Liver (tissue), 9 donors: ENCODE data around the gene KCNC4. TPM values are rescaled to one million over a fixed set of nuclear protein-coding genes. Genes with fewer than 3 reads are reported as not detected.

Source experiments
- DNase-seq: peaks from one replicate; pipeline ENCODE4 v3.0.0-alpha.2; 2017; ENCODE audit warnings: low spot score
- H3K27ac ChIP-seq, 2 donors: one replicate each; pipeline ENCODE4 v1.7.0; 2013; ENCODE audit warnings: inconsistent platforms in 2 of 2, low read length in 2 of 2, control low read depth in 1 of 2, low read depth in 1 of 2, mild to moderate bottlenecking in 1 of 2
- H3K27me3 ChIP-seq, 4 donors: one replicate each; pipeline versions ENCODE4 v1.6.1 to v1.7.0; 2013; ENCODE audit warnings: low read length in 3 of 4, inconsistent platforms in 1 of 4, mild to moderate bottlenecking in 1 of 4, moderate library complexity in 1 of 4; ENCODE audit not compliant: control insufficient read depth in 4 of 4, insufficient read depth in 4 of 4
- H3K36me3 ChIP-seq, 4 donors: one replicate each; pipeline versions ENCODE4 v1.6.1 to v1.7.0; 2013; ENCODE audit warnings: low read length in 3 of 4, mild to moderate bottlenecking in 3 of 4, low read depth in 1 of 4, moderate library complexity in 1 of 4; ENCODE audit not compliant: control insufficient read depth in 4 of 4, insufficient read depth in 3 of 4
- H3K4me1 ChIP-seq, 4 donors: one replicate each; pipeline versions ENCODE4 v1.6.1 to v1.7.0; 2013; ENCODE audit warnings: low read length in 3 of 4, mild to moderate bottlenecking in 3 of 4, moderate library complexity in 1 of 4; ENCODE audit not compliant: control insufficient read depth in 4 of 4, insufficient read depth in 4 of 4
- H3K4me3 ChIP-seq, 3 donors: one replicate each; pipeline versions ENCODE4 v1.6.1 to v1.7.0; 2013; ENCODE audit warnings: low read length in 3 of 3, control low read depth in 1 of 3, low read depth in 1 of 3, mild to moderate bottlenecking in 1 of 3
- H3K9ac ChIP-seq, 2 donors: one replicate each; pipeline ENCODE4 v1.7.0; 2013; ENCODE audit warnings: low read length in 2 of 2, mild to moderate bottlenecking in 2 of 2, moderate library complexity in 2 of 2, control low read depth in 1 of 2, low read depth in 1 of 2
- H3K9me3 ChIP-seq, 4 donors: one replicate each; pipeline versions ENCODE4 v1.6.1 to v1.7.0; 2013; ENCODE audit warnings: low read length in 3 of 4; ENCODE audit not compliant: control insufficient read depth in 4 of 4
- ATF3 ChIP-seq: IDR thresholded peaks from 2 replicates; pipeline ENCODE4 v1.6.1; 2016; ENCODE audit warnings: antibody characterized with exemption
- CTCF ChIP-seq: fragments of 150-350 bp; IDR thresholded peaks from 2 replicates; pipeline ENCODE4 v1.5.1; 2017; ENCODE audit warnings: improper control_type of control experiment, low read depth, low read length; ENCODE audit not compliant: missing input control
- EGR1 ChIP-seq, 2 donors: IDR thresholded peaks; 2 replicates each; pipeline ENCODE4 v1.6.1; 2016 to 2018; ENCODE audit warnings: antibody characterized with exemption in 2 of 2, low read depth in 2 of 2
- FOXA2 ChIP-seq: IDR thresholded peaks from 2 replicates; pipeline ENCODE4 v1.6.1; 2016; ENCODE audit warnings: antibody characterized with exemption
- GABPA ChIP-seq, 2 donors: IDR thresholded peaks in 1 of 2; conservative IDR thresholded peaks in 1 of 2; 2 replicates each; pipeline ENCODE4 v1.6.1; 2016; ENCODE audit warnings: antibody characterized with exemption in 2 of 2, mild to moderate bottlenecking in 1 of 2, moderate library complexity in 1 of 2
- JUND ChIP-seq, 2 donors: IDR thresholded peaks; 2 replicates each; pipeline ENCODE4 v1.6.1; 2016; ENCODE audit warnings: antibody characterized with exemption in 2 of 2
- RAD21 ChIP-seq, 2 donors: IDR thresholded peaks; 2 replicates each; pipeline ENCODE4 v1.6.1; 2016; ENCODE audit warnings: antibody characterized with exemption in 2 of 2, mild to moderate bottlenecking in 2 of 2
- RXRA ChIP-seq, 2 donors: IDR thresholded peaks; 2 replicates each; pipeline ENCODE4 v1.6.1; 2017 to 2018; ENCODE audit warnings: antibody characterized with exemption in 2 of 2, mild to moderate bottlenecking in 1 of 2
- SP1 ChIP-seq: IDR thresholded peaks from 2 replicates; pipeline ENCODE4 v1.6.1; 2018; ENCODE audit warnings: antibody characterized with exemption, mild to moderate bottlenecking
- TAF1 ChIP-seq: conservative IDR thresholded peaks from 2 replicates; pipeline ENCODE4 v1.6.1; 2016; ENCODE audit warnings: antibody characterized with exemption, mild to moderate bottlenecking
- YY1 ChIP-seq: IDR thresholded peaks from 2 replicates; pipeline ENCODE4 v1.6.1; 2016; ENCODE audit warnings: antibody characterized with exemption, mild to moderate bottlenecking
- WGBS: extraction: QIAGEN DNeasy Blood & Tissue Kit; methylation state at CpG from one replicate; pipeline ENCODE4 v1.1.7; 2013; 5-methylcytosine and 5-hydroxymethylcytosine counted together
- polyA plus RNA-seq, 2 donors: library from polyadenylated mRNA; stranded (reverse) in 1 of 2; unstranded in 1 of 2; fragments of 200-250 nt in 1 of 2; fragments of >200 nt in 1 of 2; fragmentation: Nextera tagmentation in 1 of 2; extraction: Ambion mirVana in 1 of 2; gene quantifications; one replicate each; pipeline versions ENCODE4 v1.2.1 to v1.2.3, GENCODE V29; 2013 to 2015
- total RNA-seq, 2 donors: library from RNA; depleted of rRNA; stranded (reverse); fragments of >200 nt; gene quantifications; one replicate each; pipeline ENCODE4 v1.2.3, GENCODE V29; 2014
- TF ChIP-seq, protein P1 (sequence below): IDR thresholded peaks from 2 replicates; pipeline ENCODE4 v1.6.1; 2016; ENCODE audit warnings: antibody characterized with exemption, mild to moderate bottlenecking
- TF ChIP-seq, protein P2 (sequence below): IDR thresholded peaks from 2 replicates; pipeline ENCODE4 v1.6.1; 2016; ENCODE audit warnings: antibody characterized with exemption
- donor health status: healthy.
- donor health status: healthy.
- donor health status: healthy.
- donor health status: healthy.
- donor health status: healthy.

KCNC4 gene
- total and polyA plus RNA-seq, 4 donors = 0.46 to 2.5 (median 1.5) TPM

GRCh38 chr1:110239441-110240430 lies 29.6 kb downstream of the KCNC4 start:
- no peaks in the 10 kb centered on the region for H3K9me3 ChIP-seq
- no peak for DNase-seq
- H3K36me3 ChIP-seq = no peaks in the 10 kb centered on the region
- no peaks in the 10 kb centered on the region for H3K27me3 ChIP-seq
- no peak for TF ChIP-seq EGR1 (IDR thresholded peaks at IDR 0.05; ENCODE audit: low read depth in 2 of 2)
- no peak for TF ChIP-seq FOXA2
- TF ChIP-seq SP1 = no peak
- TF ChIP-seq JUND (IDR thresholded peaks at IDR 0.05) = no peak
- H3K9ac ChIP-seq = no peak overlapping the region
- H3K27ac ChIP-seq = no peak overlapping the region
- 75% methylated on average over 11 of the region's 11 CpGs for WGBS
- no peak overlapping the region for H3K4me3 ChIP-seq
- peaks cover 0 to 2% (median 0%) of the 10 kb centered on the region in 4 donors for H3K4me1 ChIP-seq

DNA sequence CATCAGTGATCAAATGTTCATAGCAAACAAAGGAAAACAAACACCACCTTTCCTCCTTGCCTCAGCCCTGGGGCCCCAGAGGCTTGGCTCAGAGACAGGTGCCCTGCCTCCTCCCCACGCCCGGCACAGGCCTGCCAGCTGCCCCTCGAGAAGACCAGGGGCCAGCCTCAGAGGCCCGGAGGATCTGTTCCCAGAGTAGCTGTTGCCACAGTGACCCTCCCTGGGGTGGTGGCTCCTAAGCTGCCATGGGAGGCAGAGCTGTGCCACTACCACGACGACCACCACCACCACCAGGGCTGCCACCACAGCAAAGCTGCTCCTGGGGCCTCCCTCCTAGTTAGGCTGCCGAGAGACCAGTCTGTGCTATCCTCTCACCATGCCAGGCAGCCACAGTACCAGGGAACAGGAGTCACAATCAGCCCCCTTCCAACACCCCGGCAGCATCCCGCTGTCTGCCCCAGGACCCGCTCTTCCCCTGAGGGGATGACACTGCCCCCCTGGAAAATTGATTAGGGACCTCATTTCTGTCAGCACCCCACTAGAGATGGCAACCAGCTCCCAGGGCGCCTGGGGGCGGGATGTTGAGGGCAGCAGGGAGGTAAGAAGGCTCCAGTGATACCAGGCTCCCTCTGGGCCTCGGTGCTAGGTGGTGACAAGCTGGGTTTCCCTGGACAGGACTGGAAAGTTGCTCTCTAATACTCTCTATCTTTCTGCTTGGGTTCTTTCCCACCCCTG lies 30.5 kb downstream of the KCNC4 start:
- Histone ChIP-seq H3K9ac (no peak overlapping the region), H3K27ac (no peak overlapping the region), H3K27me3 (no peaks in the 10 kb centered on the region), H3K4me3 (no peak overlapping the region), H3K4me1 (peaks cover 0 to 2% (median 0%) of the 10 kb centered on the region in 4 donors), H3K36me3 (no peaks in the 10 kb centered on the region), H3K9me3 (no peaks in the 10 kb centered on the region)
- no peak for TF ChIP-seq JUND (IDR thresholded peaks at IDR 0.05)
- TF ChIP-seq, protein P1, sequence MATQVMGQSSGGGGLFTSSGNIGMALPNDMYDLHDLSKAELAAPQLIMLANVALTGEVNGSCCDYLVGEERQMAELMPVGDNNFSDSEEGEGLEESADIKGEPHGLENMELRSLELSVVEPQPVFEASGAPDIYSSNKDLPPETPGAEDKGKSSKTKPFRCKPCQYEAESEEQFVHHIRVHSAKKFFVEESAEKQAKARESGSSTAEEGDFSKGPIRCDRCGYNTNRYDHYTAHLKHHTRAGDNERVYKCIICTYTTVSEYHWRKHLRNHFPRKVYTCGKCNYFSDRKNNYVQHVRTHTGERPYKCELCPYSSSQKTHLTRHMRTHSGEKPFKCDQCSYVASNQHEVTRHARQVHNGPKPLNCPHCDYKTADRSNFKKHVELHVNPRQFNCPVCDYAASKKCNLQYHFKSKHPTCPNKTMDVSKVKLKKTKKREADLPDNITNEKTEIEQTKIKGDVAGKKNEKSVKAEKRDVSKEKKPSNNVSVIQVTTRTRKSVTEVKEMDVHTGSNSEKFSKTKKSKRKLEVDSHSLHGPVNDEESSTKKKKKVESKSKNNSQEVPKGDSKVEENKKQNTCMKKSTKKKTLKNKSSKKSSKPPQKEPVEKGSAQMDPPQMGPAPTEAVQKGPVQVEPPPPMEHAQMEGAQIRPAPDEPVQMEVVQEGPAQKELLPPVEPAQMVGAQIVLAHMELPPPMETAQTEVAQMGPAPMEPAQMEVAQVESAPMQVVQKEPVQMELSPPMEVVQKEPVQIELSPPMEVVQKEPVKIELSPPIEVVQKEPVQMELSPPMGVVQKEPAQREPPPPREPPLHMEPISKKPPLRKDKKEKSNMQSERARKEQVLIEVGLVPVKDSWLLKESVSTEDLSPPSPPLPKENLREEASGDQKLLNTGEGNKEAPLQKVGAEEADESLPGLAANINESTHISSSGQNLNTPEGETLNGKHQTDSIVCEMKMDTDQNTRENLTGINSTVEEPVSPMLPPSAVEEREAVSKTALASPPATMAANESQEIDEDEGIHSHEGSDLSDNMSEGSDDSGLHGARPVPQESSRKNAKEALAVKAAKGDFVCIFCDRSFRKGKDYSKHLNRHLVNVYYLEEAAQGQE = no peak
- TF ChIP-seq YY1 = no peak
- no peak for TF ChIP-seq TAF1
- no peak for TF ChIP-seq CTCF
- TF ChIP-seq SP1 = no peak
- TF ChIP-seq GABPA (IDR thresholded peaks at IDR 0.05 in 1 of 2, conservative IDR thresholded peaks at IDR 0.05 in 1 of 2) = no peak
- TF ChIP-seq RAD21 (IDR thresholded peaks at IDR 0.05) = no peak
- TF ChIP-seq ATF3 = no peak
- TF ChIP-seq RXRA (IDR thresholded peaks at IDR 0.05) = no peak
- TF ChIP-seq, protein P2, sequence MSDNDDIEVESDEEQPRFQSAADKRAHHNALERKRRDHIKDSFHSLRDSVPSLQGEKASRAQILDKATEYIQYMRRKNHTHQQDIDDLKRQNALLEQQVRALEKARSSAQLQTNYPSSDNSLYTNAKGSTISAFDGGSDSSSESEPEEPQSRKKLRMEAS = no peak
- DNase-seq = no peak
- WGBS = 73% methylated on average over 13 of the region's 13 CpGs
